ENCODE measurements around the gene UBAP1L. TPM values are rescaled to one million over a fixed set of nuclear protein-coding genes. Genes with fewer than 3 reads are reported as not detected.

UBAP1L gene
- total RNA-seq, 1 experiment from 2014 or later, result 3.0 TPM

- Histone ChIP-seq H3T11ph (ENCODE audit: low read length) (no peak overlapping the region), H2AFZ (ENCODE audit: low read length) (no peak overlapping the region), H2BK120ac (ENCODE audit: low read depth, low read length, poor library complexity, severe bottlenecking) (no peak overlapping the region), H2BK20ac (ENCODE audit: low read depth, low read length, poor library complexity, severe bottlenecking) (no peak overlapping the region), H2AK5ac (ENCODE audit: insufficient read length, low read length) (no peak overlapping the region), H3K4me2 (ENCODE audit: insufficient read depth, insufficient read length, low read length) (no peak overlapping the region), H3K4me1 (ENCODE audit: insufficient read depth, low read length) (no peaks in the 10 kb centered on the region), H3K56ac (ENCODE audit: insufficient read length, low read depth, low read length) (no peak overlapping the region), H3K4ac (ENCODE audit: low read depth, low read length) (no peak overlapping the region), H4K20me1 (ENCODE audit: control insufficient read depth, insufficient read depth, insufficient read length) (no peaks in the 10 kb centered on the region), H3K18ac (ENCODE audit: insufficient read length, low read depth, low read length) (no peak overlapping the region), H3K9ac (ENCODE audit: extremely low read depth, insufficient read length, low read length) (no peak overlapping the region), H4K91ac (ENCODE audit: insufficient read length, low read depth, low read length) (no peak overlapping the region), H4K8ac (replicated peaks; ENCODE audit: insufficient read length, low read depth, low read length) (no peak overlapping the region), H3K14ac (ENCODE audit: insufficient read depth, low read length) (no peak overlapping the region), H3K23me2 (ENCODE audit: insufficient read length, low read depth, low read length, poor library complexity, severe bottlenecking) (no peaks in the 10 kb centered on the region), H3K79me2 (ENCODE audit: insufficient read depth, low read length) (no peaks in the 10 kb centered on the region), H2BK15ac (ENCODE audit: low read depth, low read length) (no peak overlapping the region), H3K9me3 (ENCODE audit: control insufficient read depth, low read depth, low read length) (no peaks in the 10 kb centered on the region), H4K5ac (ENCODE audit: insufficient read length, low read depth, low read length) (no peak overlapping the region), H2BK5ac (ENCODE audit: insufficient read length, low read length) (no peak overlapping the region), H2BK12ac (ENCODE audit: insufficient read length, low read depth, low read length) (no peak overlapping the region), H3K23ac (ENCODE audit: insufficient read length, low read depth, low read length) (no peak overlapping the region), H3K27ac (ENCODE audit: insufficient read length, low read depth, low read length) (no peak overlapping the region), H3K79me1 (ENCODE audit: insufficient read depth, low read depth, low read length, poor library complexity, severe bottlenecking) (no peaks in the 10 kb centered on the region), H3K27me3 (ENCODE audit: insufficient read depth, low read length) (no peaks in the 10 kb centered on the region)
- no peaks in the 10 kb centered on the region for H3K9me3 Mint-ChIP-seq
- no CpG with 5 or more reads among the region's 9 CpGs for WGBS (ENCODE audit: extremely low coverage, insufficient read length, low lambda C conversion rate)
- H3K4me1 Mint-ChIP-seq, result no peaks in the 10 kb centered on the region
- no peak overlapping the region for H3K4me3 Mint-ChIP-seq
- DNase-seq, result no peak
- H3K36me3 Mint-ChIP-seq (ENCODE audit: insufficient read depth in 1 of 3, low read depth in 3 of 3), result peaks cover 0 to 6% (median 4%) of the 10 kb centered on the region in 3 experiments; a peak in 3 of 7 replicates
- H3K27ac Mint-ChIP-seq, result peak overlapping the region in 1 of 3 experiments; percentile 19; a peak in 2 of 7 replicates
- no peaks in the 10 kb centered on the region for H3K27me3 Mint-ChIP-seq (ENCODE audit: low read depth)
- TF ChIP-seq CTCF (conservative IDR thresholded peaks at IDR 0.05), result no peak
Observed at GRCh38 chr15:65056106-65056505, 58.9 kb downstream of the UBAP1L start.

All from H9 (cell line).